ENCODE results near the gene DIO2.

Gene DIO2

GRCh38 chr14:80208461-80208860, 2.8 kb downstream of the DIO2 start:
- H3K4me3 ChIP-seq (ENCODE audit: low read length): no peak overlapping the region
- no peaks in the 10 kb centered on the region for H3K4me1 ChIP-seq (ENCODE audit: control insufficient read depth, insufficient read depth, low read length)
- no peak overlapping the region for H3K27ac ChIP-seq (ENCODE audit: low read depth, low read length)
- no peaks in the 10 kb centered on the region for H3K36me3 ChIP-seq (ENCODE audit: control insufficient read depth, insufficient read depth, low read length)
- H3K27me3 ChIP-seq (ENCODE audit: control insufficient read depth, insufficient read depth, low read length): no peaks in the 10 kb centered on the region
- H3K9ac ChIP-seq (ENCODE audit: low read length): no peak overlapping the region

- no peak overlapping the region for H3K27ac ChIP-seq (ENCODE audit: low read depth, low read length)
Measured at GRCh38 chr14:80206351-80207080, 4.8 kb downstream of the DIO2 start.

GRCh38 chr14:80202888-80203562, 8.3 kb downstream of the DIO2 start:
- Histone ChIP-seq H3K4me1 (ENCODE audit: control insufficient read depth, insufficient read depth, low read length) (no peaks in the 10 kb centered on the region), H3K27me3 (ENCODE audit: control insufficient read depth, insufficient read depth, low read length) (no peaks in the 10 kb centered on the region), H3K36me3 (ENCODE audit: control insufficient read depth, insufficient read depth, low read length) (no peaks in the 10 kb centered on the region), H3K9ac (ENCODE audit: low read length) (no peak overlapping the region), H3K4me3 (ENCODE audit: low read length) (no peak overlapping the region), H3K27ac (ENCODE audit: low read depth, low read length) (no peak overlapping the region)

More at GRCh38 chr14:80206351-80207080, 4.8 kb downstream of the DIO2 start:
- no peak overlapping the region for H3K9ac ChIP-seq (ENCODE audit: low read length)
- H3K4me1 ChIP-seq (ENCODE audit: control insufficient read depth, insufficient read depth, low read length): no peaks in the 10 kb centered on the region
- no peaks in the 10 kb centered on the region for H3K36me3 ChIP-seq (ENCODE audit: control insufficient read depth, insufficient read depth, low read length)
- H3K4me3 ChIP-seq (ENCODE audit: low read length): no peak overlapping the region
- H3K27me3 ChIP-seq (ENCODE audit: control insufficient read depth, insufficient read depth, low read length): no peaks in the 10 kb centered on the region

GRCh38 chr14:80200093-80200492, 11.2 kb downstream of the DIO2 start:
- Histone ChIP-seq H3K36me3 (ENCODE audit: control insufficient read depth, insufficient read depth, low read length) (no peaks in the 10 kb centered on the region), H3K27ac (ENCODE audit: low read depth, low read length) (no peak overlapping the region), H3K27me3 (ENCODE audit: control insufficient read depth, insufficient read depth, low read length) (no peaks in the 10 kb centered on the region), H3K4me3 (ENCODE audit: low read length) (no peak overlapping the region), H3K9ac (ENCODE audit: low read length) (no peak overlapping the region), H3K4me1 (ENCODE audit: control insufficient read depth, insufficient read depth, low read length) (no peaks in the 10 kb centered on the region)

GRCh38 chr14:80188571-80188970, 22.7 kb downstream of the DIO2 start:
- Histone ChIP-seq H3K36me3 (ENCODE audit: control insufficient read depth, insufficient read depth, low read length) (no peaks in the 10 kb centered on the region), H3K27ac (ENCODE audit: low read depth, low read length) (no peak overlapping the region), H3K9ac (ENCODE audit: low read length) (no peak overlapping the region), H3K4me3 (ENCODE audit: low read length) (no peak overlapping the region), H3K27me3 (ENCODE audit: control insufficient read depth, insufficient read depth, low read length) (no peaks in the 10 kb centered on the region), H3K4me1 (ENCODE audit: control insufficient read depth, insufficient read depth, low read length) (no peaks in the 10 kb centered on the region)

GRCh38 chr14:80186301-80186800, 25.0 kb downstream of the DIO2 start:
- Histone ChIP-seq H3K27ac (ENCODE audit: low read depth, low read length) (no peak overlapping the region), H3K36me3 (ENCODE audit: control insufficient read depth, insufficient read depth, low read length) (no peaks in the 10 kb centered on the region)

GRCh38 chr14:80176893-80177292, 34.4 kb downstream of the DIO2 start:
- H3K4me3 ChIP-seq (ENCODE audit: low read length): no peak overlapping the region
- H3K4me1 ChIP-seq (ENCODE audit: control insufficient read depth, insufficient read depth, low read length): no peaks in the 10 kb centered on the region
- no peak overlapping the region for H3K9ac ChIP-seq (ENCODE audit: low read length)
- H3K36me3 ChIP-seq (ENCODE audit: control insufficient read depth, insufficient read depth, low read length): no peaks in the 10 kb centered on the region
- no peak overlapping the region for H3K27ac ChIP-seq (ENCODE audit: low read depth, low read length)
- H3K27me3 ChIP-seq (ENCODE audit: control insufficient read depth, insufficient read depth, low read length): no peaks in the 10 kb centered on the region

More at GRCh38 chr14:80186301-80186800, 25.0 kb downstream of the DIO2 start:
- H3K27me3 ChIP-seq (ENCODE audit: control insufficient read depth, insufficient read depth, low read length): no peaks in the 10 kb centered on the region
- H3K4me1 ChIP-seq (ENCODE audit: control insufficient read depth, insufficient read depth, low read length): no peaks in the 10 kb centered on the region
- no peak overlapping the region for H3K4me3 ChIP-seq (ENCODE audit: low read length)
- no peak overlapping the region for H3K9ac ChIP-seq (ENCODE audit: low read length)

GRCh38 chr14:80172375-80173051, 38.8 kb downstream of the DIO2 start:
- Histone ChIP-seq H3K36me3 (ENCODE audit: control insufficient read depth, insufficient read depth, low read length) (no peaks in the 10 kb centered on the region), H3K4me3 (ENCODE audit: low read length) (no peak overlapping the region), H3K4me1 (ENCODE audit: control insufficient read depth, insufficient read depth, low read length) (no peaks in the 10 kb centered on the region), H3K27ac (ENCODE audit: low read depth, low read length) (no peak overlapping the region), H3K27me3 (ENCODE audit: control insufficient read depth, insufficient read depth, low read length) (no peaks in the 10 kb centered on the region), H3K9ac (ENCODE audit: low read length) (no peak overlapping the region)

GRCh38 chr14:80167793-80168448, 43.4 kb downstream of the DIO2 start:
- Histone ChIP-seq H3K4me3 (ENCODE audit: low read length) (no peak overlapping the region), H3K27me3 (ENCODE audit: control insufficient read depth, insufficient read depth, low read length) (no peaks in the 10 kb centered on the region), H3K4me1 (ENCODE audit: control insufficient read depth, insufficient read depth, low read length) (no peaks in the 10 kb centered on the region), H3K27ac (ENCODE audit: low read depth, low read length) (no peak overlapping the region), H3K9ac (ENCODE audit: low read length) (no peak overlapping the region), H3K36me3 (ENCODE audit: control insufficient read depth, insufficient read depth, low read length) (no peaks in the 10 kb centered on the region)

GRCh38 chr14:80164991-80165721, 46.1 kb downstream of the DIO2 start:
- Histone ChIP-seq H3K27ac (ENCODE audit: low read depth, low read length) (no peak overlapping the region), H3K36me3 (ENCODE audit: control insufficient read depth, insufficient read depth, low read length) (no peaks in the 10 kb centered on the region), H3K4me3 (ENCODE audit: low read length) (no peak overlapping the region), H3K9ac (ENCODE audit: low read length) (no peak overlapping the region), H3K27me3 (ENCODE audit: control insufficient read depth, insufficient read depth, low read length) (no peaks in the 10 kb centered on the region), H3K4me1 (ENCODE audit: control insufficient read depth, insufficient read depth, low read length) (no peaks in the 10 kb centered on the region)

- Histone ChIP-seq H3K4me3 (ENCODE audit: low read length) (no peak overlapping the region), H3K4me1 (ENCODE audit: control insufficient read depth, insufficient read depth, low read length) (no peaks in the 10 kb centered on the region), H3K36me3 (ENCODE audit: control insufficient read depth, insufficient read depth, low read length) (no peaks in the 10 kb centered on the region), H3K27ac (ENCODE audit: low read depth, low read length) (no peak overlapping the region), H3K27me3 (ENCODE audit: control insufficient read depth, insufficient read depth, low read length) (no peaks in the 10 kb centered on the region), H3K9ac (ENCODE audit: low read length) (no peak overlapping the region)
Measured at GRCh38 chr14:80152763-80153162, 58.5 kb downstream of the DIO2 start.
